Heart right ventricle (tissue), 16 donors: Measurements from ENCODE around the gene YBX3. TPM values are rescaled to one million over a fixed set of nuclear protein-coding genes. Genes with fewer than 3 reads are reported as not detected.

Experiments used
- ATAC-seq, 8 donors: fragments of 200-7000 bp; cut with Tn5 transposase; one replicate each; pipeline ENCODE4 v1.9.1; 2020; ENCODE audit warnings: mild to moderate bottlenecking in 8 of 8, moderate library complexity in 8 of 8, moderate number of reproducible peaks in 1 of 8
- DNase-seq, 2 donors: peaks; one replicate each; pipeline ENCODE4 v3.0.0-alpha.2; 2020
- H3K27ac ChIP-seq, 10 donors: fragments of 200-600 bp; sonication (generic) in 2 of 10; one replicate each; pipeline versions ENCODE4 v1.5.0 to v1.8.0; 2020 to 2022; ENCODE audit warnings: mild to moderate bottlenecking in 3 of 10
- H3K27me3 ChIP-seq, 7 donors: fragments of 200-600 bp; one replicate each; pipeline ENCODE4 v1.8.0; 2021 to 2022; ENCODE audit warnings: mild to moderate bottlenecking in 2 of 7
- H3K36me3 ChIP-seq, 9 donors: fragments of 200-600 bp; sonication (generic) in 1 of 9; one replicate each; pipeline versions ENCODE4 v1.5.0 to v1.8.0; 2020 to 2022; ENCODE audit warnings: mild to moderate bottlenecking in 2 of 9
- H3K4me1 ChIP-seq, 9 donors: fragments of 200-600 bp; sonication (generic) in 1 of 9; one replicate each; pipeline versions ENCODE4 v1.5.0 to v1.8.0; 2020 to 2022; ENCODE audit warnings: mild to moderate bottlenecking in 4 of 9
- H3K4me3 ChIP-seq, 10 donors: fragments of 200-600 bp; sonication (generic) in 2 of 10; one replicate each; pipeline versions ENCODE4 v1.5.0 to v1.8.0; 2020 to 2022; ENCODE audit warnings: mild to moderate bottlenecking in 7 of 10, moderate library complexity in 2 of 10
- H3K9me3 ChIP-seq, 11 donors: fragments of 200-600 bp in 10 of 11; sonication (generic) in 2 of 11; one replicate each; pipeline versions ENCODE4 v1.5.0 to v1.8.0; 2013 to 2022; ENCODE audit warnings: mild to moderate bottlenecking in 2 of 11, control low read depth in 1 of 11, moderate library complexity in 1 of 11
- CTCF ChIP-seq, 9 donors: fragments of 200-600 bp; sonication (generic) in 2 of 9; IDR thresholded peaks; one replicate each; pipeline versions ENCODE4 v1.5.0 to v1.8.0; 2021 to 2022; ENCODE audit warnings: antibody characterized with exemption in 9 of 9, mild to moderate bottlenecking in 5 of 9, moderate library complexity in 1 of 9
- WGBS, 2 donors: extraction: QIAGEN DNeasy Blood & Tissue Kit; methylation state at CpG; one replicate each; pipeline ENCODE4 v1.1.7; 2013; ENCODE audit warnings: inconsistent platforms in 1 of 2; 5-methylcytosine and 5-hydroxymethylcytosine counted together
- intact Hi-C, 10 donors: fragments of 100-400 bp; cut with DNase I; formaldehyde crosslinking; loops; one replicate each; pipeline versions ENCODE4 v1.11.1 to v1.14.2; 2022
- polyA plus RNA-seq, 2 donors: library from polyadenylated mRNA; stranded (reverse); fragments of 200-250 nt; gene quantifications; one replicate each; pipeline ENCODE4 v1.2.3, GENCODE V29; 2013
- total RNA-seq, 10 donors: library from RNA; stranded (reverse); fragmentation: NEBNext Ultra II Directional in 3 of 10; extraction: Animal tissue kit (Norgen Biotek cat#: 25700) in 3 of 10; gene quantifications; one replicate each; pipeline versions ENCODE4 v1.2.1 to v1.2.4, GENCODE V29; 2021 to 2023
- donor health status: Arrhythmogenic right ventricular cardiomyopathy.
- donor health status: ischemic (EF 13 %, LVEDD 7.1; RV severe dilation, severe dysfunction).
- donor health status: healthy with polysubstance abuse.
- donor health status: DM: no; HTN: yes; CAD: no.
- donor health status: DM: no; HTN: no; CAD: no.
- donor health status: ischemic (EF 25% LVEDD 6.9; RV normal size, moderate dysfunction).
- donor health status: ischemic (EF 25% LVEDD 5.7; RV mildly dilated, moderate dysfunction).
- donor health status: healthy.
- donor health status: DM: yes; HTN: yes; CAD: no.
- donor health status: Ischemic cardiomyopathy.
- donor health status: ischemic (EF 35%, LVEDD 5.7; RV mildly dilated, moderate dysfunction).
- donor health status: nonischemic (EF 11% LVEDD 7.7; RV severe dilation, severe dysfunction).
- donor health status: DM: yes; HTN: yes; CAD: no.
- donor health status: PGD.
- donor health status: ischemic (EF 29% LVEDD 5.4; RV normal size, mild dysfunction).
- donor health status: nonischemic (EF 23%, LVEDD 6.1; RV moderate dilation, normal function).

The YBX3 gene
- total and polyA plus RNA-seq, 12 donors, result 244 to 1,254 (median 632) TPM

DNA sequence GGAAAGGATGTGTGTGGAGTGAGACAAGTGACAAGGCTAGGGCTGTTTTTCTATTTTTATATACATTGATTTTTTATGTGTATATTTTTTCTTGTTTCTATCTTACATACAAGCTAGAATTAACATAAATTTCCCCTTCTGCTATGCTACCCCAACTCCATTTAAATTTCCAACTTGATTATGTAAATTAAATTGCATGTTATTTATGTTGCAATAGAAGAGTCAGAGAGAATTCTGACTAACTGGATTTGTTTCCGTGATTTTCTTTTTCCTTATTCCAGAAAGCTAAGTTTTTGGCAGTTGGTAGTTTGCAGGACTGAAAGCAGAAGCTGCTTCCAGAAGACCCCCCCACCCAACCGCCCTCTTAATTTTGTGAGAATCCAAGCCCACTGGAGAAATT lies 8.9 kb upstream of the YBX3 start:
- no peak for DNase-seq
- Histone ChIP-seq H3K27me3 (peaks cover 0 to 4% (median 0%) of the 10 kb centered on the region in 7 donors), H3K27ac (no peak overlapping the region), H3K9me3 (no peaks in the 10 kb centered on the region), H3K4me1 (no peaks in the 10 kb centered on the region), H3K36me3 (no peaks in the 10 kb centered on the region), H3K4me3 (no peak overlapping the region)
- WGBS, 2 donors, result 86 to 87% methylated on average over 2 of the region's 2 CpGs
- TF ChIP-seq CTCF (IDR thresholded peaks at IDR 0.05), result no peak
- ATAC-seq, result no peak
- intact Hi-C loops, result no loop called here

DNA sequence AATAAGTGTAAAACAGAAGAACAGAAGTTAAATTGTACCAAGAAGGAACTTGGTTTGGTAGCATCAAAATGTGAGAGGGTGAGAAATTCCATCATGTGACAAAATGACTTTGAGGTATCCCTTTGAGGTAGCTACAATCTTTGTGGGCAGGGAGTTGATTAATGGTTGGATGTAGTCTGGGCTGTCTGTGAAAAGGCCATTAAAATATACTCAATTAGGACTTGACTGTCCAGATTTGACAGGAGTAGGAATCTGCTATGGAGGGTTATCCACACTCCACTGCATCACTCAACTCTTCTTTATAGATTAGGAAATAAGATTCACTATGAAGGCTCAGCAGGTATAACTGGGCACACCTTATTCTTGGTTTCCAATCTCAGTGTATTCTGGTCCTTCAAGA lies 7.4 kb upstream of the YBX3 start:
- Histone ChIP-seq H3K4me3 (no peak overlapping the region), H3K4me1 (no peaks in the 10 kb centered on the region), H3K36me3 (no peaks in the 10 kb centered on the region), H3K27ac (no peak overlapping the region), H3K9me3 (no peaks in the 10 kb centered on the region), H3K27me3 (peaks cover 0 to 4% (median 0%) of the 10 kb centered on the region in 7 donors)
- intact Hi-C loops, result no loop called here
- DNase-seq (no peak), ATAC-seq (no peak)
- no peak for TF ChIP-seq CTCF (IDR thresholded peaks at IDR 0.05)

- intact Hi-C loops, result loop anchor here in 5 of 10 donors (10.0 kb wide), 4 partner anchors 113 to 513 kb away; partner anchors contain the start of genes MAGOHB (in 2 of the 5) and GABARAPL1 (in 1 of the 5)
- Histone ChIP-seq H3K4me1 (peaks cover 0 to 10% (median 9%) of the 10 kb centered on the region in 9 donors), H3K4me3 (no peak overlapping the region), H3K9me3 (no peaks in the 10 kb centered on the region), H3K27me3 (peaks cover 0 to 18% (median 0%) of the 10 kb centered on the region in 7 donors), H3K27ac (no peak overlapping the region), H3K36me3 (no peaks in the 10 kb centered on the region)
- TF ChIP-seq CTCF (IDR thresholded peaks at IDR 0.05), result no peak
- DNase-seq, result no peak
- 75 to 90% methylated on average over 3 of the region's 3 CpGs for WGBS, 2 donors
- ATAC-seq, result no peak
These were observed 5.0 kb upstream of the YBX3 start for GRCh38 chr12:10728091-10728490.

DNA sequence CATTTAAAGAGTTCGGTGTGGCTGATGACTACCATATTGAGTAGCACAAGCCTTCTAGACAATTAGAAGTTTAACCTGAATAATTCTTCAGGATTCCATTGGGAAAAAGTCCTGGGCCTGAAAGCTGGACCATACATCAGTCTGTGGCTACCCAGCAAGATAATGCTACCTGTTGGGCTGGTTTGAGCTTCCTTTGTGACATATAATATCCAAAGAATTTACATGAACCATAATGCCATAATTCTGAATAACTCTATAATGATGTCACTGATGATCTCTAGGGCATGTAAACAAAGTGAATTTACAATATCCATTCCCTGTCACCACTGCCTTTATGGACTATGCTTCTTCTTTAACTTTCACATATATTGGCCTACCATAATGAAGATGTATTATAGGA lies 3.8 kb upstream of the YBX3 start:
- no peak overlapping the region for H3K4me3 ChIP-seq
- H3K36me3 ChIP-seq, result no peaks in the 10 kb centered on the region
- no peaks in the 10 kb centered on the region for H3K9me3 ChIP-seq
- peaks cover 0 to 10% (median 9%) of the 10 kb centered on the region in 9 donors for H3K4me1 ChIP-seq
- ATAC-seq (no peak), DNase-seq (no peak)
- 98 to 100% methylated on average over 1 of the region's 1 CpG for WGBS, 2 donors
- no peak for TF ChIP-seq CTCF (IDR thresholded peaks at IDR 0.05)
- intact Hi-C loops, result loop anchor here in 5 of 10 donors (10.0 kb wide), 4 partner anchors 112 to 512 kb away; partner anchors contain the start of genes MAGOHB (in 2 of the 5) and GABARAPL1 (in 1 of the 5)
- H3K27ac ChIP-seq, result no peak overlapping the region
- peaks cover 0 to 18% (median 0%) of the 10 kb centered on the region in 7 donors for H3K27me3 ChIP-seq
